Sigmoid colon (tissue), 3 donors: Measurements from ENCODE around the gene TOX2.

ENCODE experiments used
- CTCF ChIP-seq, 4 experiments: fragments of 450-650 bp in 3 of 4; fragments of 200-600 bp in 1 of 4; IDR thresholded peaks; one replicate each; pipeline ENCODE4 v1.5.1; 2016 to 2019; ENCODE audit warnings: antibody characterized with exemption in 4 of 4, mild to moderate bottlenecking in 3 of 4, moderate library complexity in 2 of 4
- POLR2A ChIP-seq, 2 donors: fragments of 450-650 bp; IDR thresholded peaks; one replicate each; pipeline ENCODE4 v1.6.1; 2016; ENCODE audit warnings: antibody characterized with exemption in 2 of 2, mild to moderate bottlenecking in 2 of 2, moderate library complexity in 2 of 2

GRCh38 chr20:43940518-43941225, 26.0 kb downstream of the TOX2 start:
- no peak for TF ChIP-seq CTCF (IDR thresholded peaks at IDR 0.05)
- no peak for TF ChIP-seq POLR2A (IDR thresholded peaks at IDR 0.05)
